ENCODE measurements around the gene ZFP36.

Gene ZFP36

GRCh38 chr19:39405958-39406655, 540 bp upstream of the ZFP36 start:
- peak; percentile 95 to 96 for DNase-seq

- DNase-seq = no peak
These were observed 688 bp downstream of the ZFP36 start for GRCh38 chr19:39407410-39407659.

GRCh38 chr19:39407660-39408391, 1.2 kb downstream of the ZFP36 start:
- peak; percentile 79 to 82 for DNase-seq

GRCh38 chr19:39408392-39409207, 2.0 kb downstream of the ZFP36 start:
- DNase-seq = peak; percentile 71 to 77

- peak; percentile 95 to 97 for DNase-seq
These were observed 2.8 kb downstream of the ZFP36 start for GRCh38 chr19:39409208-39410016.

GRCh38 chr19:39410017-39410830, 3.6 kb downstream of the ZFP36 start:
- DNase-seq = peak; percentile 89 to 92

GRCh38 chr19:39410831-39411080, 4.1 kb downstream of the ZFP36 start:
- no peak for DNase-seq

- DNase-seq = peak; percentile 78 to 79
These were observed 4.6 kb downstream of the ZFP36 start for GRCh38 chr19:39411081-39411831.

GRCh38 chr19:39411832-39412099, 5.1 kb downstream of the ZFP36 start:
- peak; percentile 94 for DNase-seq

- DNase-seq = peak; percentile 99
These were observed 5.6 kb downstream of the ZFP36 start, which contains the start of gene PLEKHG2 for GRCh38 chr19:39412100-39412866. PLEKHG2 (plus strand) TSS chr19:39412669; CDS start chr19:39414087, 1,418 bp downstream.

GRCh38 chr19:39412867-39413271, 6.2 kb downstream of the ZFP36 start:
- DNase-seq = no peak

GRCh38 chr19:39413272-39413910, 6.7 kb downstream of the ZFP36 start:
- peak; percentile 38 to 53 for DNase-seq

GRCh38 chr19:39413911-39414608, 7.4 kb downstream of the ZFP36 start:
- peak in 1 of 2 donors; percentile 39 for DNase-seq

GRCh38 chr19:39415111-39416046, 8.7 kb downstream of the ZFP36 start:
- no peak for DNase-seq

- no peak for DNase-seq
These were observed 9.8 kb downstream of the ZFP36 start for GRCh38 chr19:39416152-39417120.

- DNase-seq = no peak
These were observed 11.0 kb downstream of the ZFP36 start for GRCh38 chr19:39417463-39418181.

- no peak for DNase-seq
These were observed 12.4 kb downstream of the ZFP36 start for GRCh38 chr19:39419003-39419402.
